LNCaP clone FGC (cell line): Measurements from ENCODE around the gene XRCC5.
"Not testable (repeated sequence)": the region's sequence is repeated elsewhere in the genome, so short reads cannot be mapped to it uniquely, and the experiment has no call there.

Experiments used
- DNase-seq: peaks from one replicate; pipeline ENCODE4 v3.0.0-alpha.2; 2011; ENCODE audit warnings: low read depth
- H3K4me3 ChIP-seq: 2 replicates; pipeline ENCODE4 v1.5.1; 2011; ENCODE audit warnings: mild to moderate bottlenecking, low read depth, low read length, control low read depth
- TF ChIP-seq, protein P1 (sequence below): IDR thresholded peaks from 2 replicates; pipeline ENCODE4 v1.5.1; 2012; ENCODE audit warnings: mild to moderate bottlenecking; ENCODE audit not compliant: control insufficient read depth, insufficient read depth; ENCODE audit errors: extremely low read depth

Gene XRCC5

DNA sequence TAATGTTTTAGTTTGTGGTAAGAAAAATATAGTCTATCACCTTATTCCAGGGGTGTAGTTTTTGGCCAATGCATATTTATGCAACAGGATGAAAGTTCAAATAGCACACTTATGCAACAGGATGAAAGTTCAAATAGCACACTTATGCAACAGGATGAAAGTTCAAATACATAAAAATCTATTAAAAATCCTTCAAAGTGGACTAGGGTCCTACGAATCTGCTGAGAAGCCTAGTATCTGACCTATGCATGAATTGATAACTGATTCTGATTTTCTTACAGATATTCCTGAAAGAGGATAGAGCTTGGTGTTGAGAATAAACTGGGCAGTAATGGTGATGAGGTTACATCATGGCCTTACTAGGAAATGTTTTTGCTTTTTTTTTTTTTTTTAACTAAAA lies 30.4 kb upstream of the XRCC5 start:
- TF ChIP-seq, protein P1, sequence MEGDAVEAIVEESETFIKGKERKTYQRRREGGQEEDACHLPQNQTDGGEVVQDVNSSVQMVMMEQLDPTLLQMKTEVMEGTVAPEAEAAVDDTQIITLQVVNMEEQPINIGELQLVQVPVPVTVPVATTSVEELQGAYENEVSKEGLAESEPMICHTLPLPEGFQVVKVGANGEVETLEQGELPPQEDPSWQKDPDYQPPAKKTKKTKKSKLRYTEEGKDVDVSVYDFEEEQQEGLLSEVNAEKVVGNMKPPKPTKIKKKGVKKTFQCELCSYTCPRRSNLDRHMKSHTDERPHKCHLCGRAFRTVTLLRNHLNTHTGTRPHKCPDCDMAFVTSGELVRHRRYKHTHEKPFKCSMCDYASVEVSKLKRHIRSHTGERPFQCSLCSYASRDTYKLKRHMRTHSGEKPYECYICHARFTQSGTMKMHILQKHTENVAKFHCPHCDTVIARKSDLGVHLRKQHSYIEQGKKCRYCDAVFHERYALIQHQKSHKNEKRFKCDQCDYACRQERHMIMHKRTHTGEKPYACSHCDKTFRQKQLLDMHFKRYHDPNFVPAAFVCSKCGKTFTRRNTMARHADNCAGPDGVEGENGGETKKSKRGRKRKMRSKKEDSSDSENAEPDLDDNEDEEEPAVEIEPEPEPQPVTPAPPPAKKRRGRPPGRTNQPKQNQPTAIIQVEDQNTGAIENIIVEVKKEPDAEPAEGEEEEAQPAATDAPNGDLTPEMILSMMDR: no peak
- no peak for DNase-seq

DNA sequence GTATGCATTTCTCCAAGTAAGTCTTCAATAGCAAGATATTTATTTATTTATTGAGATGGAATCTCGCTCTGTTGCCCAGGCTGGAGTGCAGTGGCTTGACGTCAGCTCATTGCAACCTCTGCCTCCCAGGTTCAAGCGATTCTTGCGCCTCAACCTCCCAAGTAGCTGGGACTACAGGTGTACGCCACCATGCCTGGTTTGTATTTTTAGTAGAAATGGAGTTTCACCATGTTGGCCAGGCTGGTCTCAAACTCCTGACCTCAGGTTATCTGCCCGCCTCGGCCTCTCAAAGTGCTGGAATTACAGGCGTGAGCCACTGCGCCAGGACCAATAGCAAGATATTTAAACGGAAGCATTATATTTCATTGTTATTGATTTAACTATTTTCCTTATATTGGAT lies 29.1 kb upstream of the XRCC5 start:
- DNase-seq, H3K4me3 ChIP-seq: not testable (repeated sequence)

More for the DNA sequence above, 30.4 kb upstream of the XRCC5 start:
- H3K4me3 ChIP-seq: no peak overlapping the region

DNA sequence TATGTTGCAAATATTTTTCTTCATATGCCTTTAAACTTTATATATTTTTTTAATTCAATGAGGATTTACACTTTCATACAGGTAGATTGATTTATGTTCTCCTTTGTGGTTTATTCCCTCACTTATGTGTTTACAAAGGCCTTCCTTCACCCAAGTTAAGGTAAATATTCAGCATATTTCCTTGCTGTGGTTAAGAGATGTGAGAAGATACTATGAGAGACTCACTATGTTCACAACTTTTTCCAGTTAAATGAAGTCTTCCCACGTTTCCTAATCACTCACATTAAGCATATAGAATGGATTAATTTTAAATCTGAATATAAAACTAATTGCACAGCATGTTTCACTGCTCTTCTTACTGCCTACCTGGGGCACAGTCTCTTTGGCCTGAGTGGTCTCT lies 28.1 kb upstream of the XRCC5 start:
- no peak for DNase-seq
- H3K4me3 ChIP-seq: peak overlapping the region; percentile 69
- TF ChIP-seq, protein P1: no peak

DNA sequence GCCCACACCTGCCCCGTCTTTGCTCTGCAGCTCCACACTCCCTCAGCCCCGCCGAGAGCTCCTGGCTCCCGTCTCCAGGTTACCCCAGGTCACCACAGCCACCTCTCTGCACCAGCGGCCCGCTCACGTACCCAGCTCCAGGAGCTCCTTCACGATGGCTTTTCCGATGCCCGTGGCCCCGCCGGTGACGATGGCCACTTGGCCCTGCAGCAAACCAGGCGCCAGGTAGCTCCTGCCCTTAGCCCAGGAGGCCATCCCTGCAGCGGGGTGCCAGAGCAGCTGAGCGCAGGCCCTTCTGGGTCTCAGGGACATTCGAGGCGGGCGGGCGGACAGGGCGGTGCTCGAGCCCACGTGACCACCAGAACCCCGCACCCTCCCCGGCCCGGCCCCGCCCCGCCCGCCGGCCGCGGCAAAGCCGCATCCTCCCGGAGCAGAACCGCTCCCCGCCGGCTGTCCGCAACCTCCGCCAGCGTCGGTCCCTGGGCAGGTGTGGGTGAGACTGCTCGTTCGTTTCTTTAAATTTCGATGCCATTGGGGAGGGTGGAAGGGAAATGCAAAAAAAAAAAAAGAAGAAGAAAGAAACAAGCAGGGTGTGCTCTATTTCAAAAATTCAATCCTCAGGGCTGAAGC lies 27.5 kb upstream of the XRCC5 start, which contains the start of the genes PECR and TMEM169:
Gene PECR, minus strand, starts transcription at position 323 of the 630 bp plus-strand sequence. Its CDS starts 68 bp downstream, at position 255.
Gene TMEM169, plus strand, starts transcription at position 433 of the 630 bp plus-strand sequence. CDS start 14,045 bp downstream, outside the sequence.
- peak; percentile 7 for DNase-seq
- H3K4me3 ChIP-seq: peak within 1 kb of the TSS; percentile 69
- TF ChIP-seq, protein P1: no peak

DNA sequence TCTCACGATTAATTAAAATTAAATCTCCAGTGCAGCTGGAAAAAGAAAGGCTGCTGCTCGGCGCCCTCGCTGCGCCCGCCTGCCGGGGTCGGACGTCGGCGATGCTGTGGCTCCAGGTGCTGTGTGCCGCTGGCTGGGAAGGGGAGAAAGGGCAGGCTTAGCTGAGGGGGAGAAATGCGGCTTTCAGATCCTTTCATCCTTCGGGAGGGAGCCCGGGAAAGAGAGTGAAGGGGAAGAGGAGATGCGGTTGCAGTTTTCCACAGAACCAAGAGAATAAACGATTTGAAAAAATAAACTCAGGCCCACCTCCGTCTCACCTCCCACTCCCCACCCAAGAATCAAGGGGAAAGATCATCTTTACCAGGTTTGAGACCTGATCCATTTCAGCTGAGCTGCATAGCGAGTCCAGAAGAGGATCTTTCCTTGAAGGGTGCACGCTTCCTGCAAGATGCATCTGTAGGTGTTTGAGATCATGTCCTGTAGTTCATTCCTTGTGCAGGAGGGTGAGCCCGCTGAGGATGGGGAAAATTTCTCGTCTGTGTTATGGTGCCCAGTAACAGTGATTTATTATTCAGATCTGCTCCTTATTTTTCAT lies 26.9 kb upstream of the XRCC5 start:
- peak overlapping the region; percentile 69 for H3K4me3 ChIP-seq
- TF ChIP-seq, protein P1: no peak
- DNase-seq: no peak

DNA sequence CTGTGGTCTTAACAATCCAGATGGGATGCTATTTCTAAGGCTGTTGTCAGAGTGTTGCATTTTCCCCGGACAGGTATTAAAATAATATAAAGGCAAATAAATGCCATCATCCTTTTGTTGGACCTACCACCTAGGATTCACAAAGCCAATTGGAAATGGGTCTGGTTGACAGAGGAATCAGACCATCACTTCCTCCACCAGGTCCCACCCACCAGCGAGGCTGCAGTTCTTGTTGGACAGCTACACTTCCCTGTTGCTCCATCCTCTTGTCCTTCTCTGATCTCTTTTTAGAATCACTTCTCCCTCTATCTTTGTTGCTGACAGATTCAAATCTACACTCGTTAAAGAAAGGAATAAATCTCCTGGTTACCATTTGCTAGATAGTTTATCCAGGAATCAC lies 26.3 kb upstream of the XRCC5 start:
- DNase-seq: no peak
- no peak overlapping the region for H3K4me3 ChIP-seq
- TF ChIP-seq, protein P1: no peak

DNA sequence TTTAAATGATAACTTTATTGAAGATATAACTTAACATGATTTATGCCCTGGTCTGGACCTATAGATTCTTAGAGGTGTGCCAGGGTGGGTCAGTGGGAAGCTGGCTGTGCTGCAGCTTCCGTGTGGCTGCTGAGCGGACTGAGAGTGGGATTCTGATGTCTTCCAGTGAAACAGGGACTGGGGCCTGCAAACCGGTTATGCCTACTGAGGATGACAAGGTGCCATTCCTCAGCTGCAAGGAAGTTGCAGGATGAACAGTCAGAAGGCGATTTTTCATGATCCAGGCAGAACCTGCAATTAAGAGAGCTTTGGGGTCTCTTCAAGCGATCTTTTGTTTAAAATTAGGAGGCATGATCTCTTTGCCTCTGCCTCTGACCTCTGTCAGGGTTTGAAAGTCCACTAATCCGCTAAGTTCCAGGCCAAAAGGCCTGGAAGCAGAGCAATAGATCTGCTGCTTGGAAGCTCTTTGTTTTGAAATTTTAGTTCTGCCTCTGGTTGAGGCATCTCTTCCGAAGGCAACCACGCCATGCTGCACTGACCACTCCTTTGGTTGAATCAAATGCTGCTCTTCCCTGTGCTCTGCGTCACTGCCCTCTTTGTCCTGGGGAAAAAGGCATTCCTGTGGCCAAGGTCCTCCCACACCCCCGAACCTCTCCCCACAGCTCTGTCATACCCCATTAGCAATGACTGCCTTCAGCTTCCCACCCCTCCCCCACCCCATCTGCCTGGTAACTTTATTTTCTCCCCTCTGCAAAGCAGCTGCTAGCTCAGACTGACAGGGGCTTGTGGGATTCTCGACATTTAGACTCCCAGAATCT lies 25.5 kb upstream of the XRCC5 start:
- H3K4me3 ChIP-seq: no peak overlapping the region
- DNase-seq: no peak
- TF ChIP-seq, protein P1: no peak
